HG02642 (cell line): ENCODE data around the gene ABCB9.

Source experiments
- ATAC-seq: cut with Tn5 transposase; IDR thresholded peaks from one replicate; pipeline ENCODE4 v1.9.1; 2021; ENCODE audit warnings: mild to moderate bottlenecking; ENCODE audit not compliant: unreplicated experiment, poor library complexity

ABCB9 gene

GRCh38 chr12:122884860-122885259, 81.4 kb downstream of the ABCB9 start:
- ATAC-seq, result no peak

GRCh38 chr12:122884091-122884826, 82.0 kb downstream of the ABCB9 start:
- ATAC-seq, result no peak

- ATAC-seq, result no peak
These were observed 83.2 kb downstream of the ABCB9 start for GRCh38 chr12:122882908-122883558.

GRCh38 chr12:122880668-122881067, 85.6 kb downstream of the ABCB9 start:
- no peak for ATAC-seq

DNA sequence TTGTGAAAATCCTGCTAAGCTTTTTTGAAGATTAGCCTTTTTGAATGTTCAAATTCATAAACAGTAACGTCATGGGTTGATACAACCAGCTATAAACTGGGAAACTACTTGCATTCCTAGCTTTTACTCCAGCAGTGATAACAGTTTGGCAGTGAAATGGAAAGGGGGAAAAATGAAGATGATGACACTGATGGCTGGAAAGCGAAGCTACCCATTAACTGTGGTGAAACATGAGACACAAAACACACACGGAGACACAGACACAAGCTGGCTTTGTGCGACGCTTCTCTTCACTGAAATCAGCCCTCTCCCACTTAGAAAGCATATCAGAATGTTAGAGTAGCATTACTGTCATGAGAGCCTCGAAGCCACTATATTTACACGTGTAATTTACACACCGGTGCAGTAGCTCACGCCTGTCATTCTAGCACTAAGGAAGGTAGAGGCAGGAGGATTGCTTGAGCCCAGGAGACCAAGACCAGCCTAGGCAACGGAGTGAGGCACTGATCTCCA, 86.1 kb downstream of the ABCB9 start:
- ATAC-seq, result no peak
